SHP77 (cell line): ENCODE data around the gene PROCR.
"Not testable (repeated sequence)": the region's sequence is repeated elsewhere in the genome, so short reads cannot be mapped to it uniquely, and the experiment has no call there.

Experiments used
- DNase-seq, 2 experiments: peaks; one replicate each; lab custom pipeline; 2025; lab: John Stamatoyannopoulos, UW

Gene PROCR

GRCh38 chr20:35171753-35172433 is at the start of gene PROCR:
Gene PROCR, plus strand, starts transcription at chr20:35172072. Its CDS starts 83 bp downstream, at chr20:35172155.
- no peak for DNase-seq

GRCh38 chr20:35122756-35123405 is 49.0 kb upstream of the PROCR start:
- no peak for DNase-seq

- no peak for DNase-seq
Observed at GRCh38 chr20:35125753-35126152, 46.1 kb upstream of the PROCR start.

- no peak for DNase-seq
Observed at GRCh38 chr20:35129647-35130069, 42.2 kb upstream of the PROCR start.

- no peak for DNase-seq
Observed at GRCh38 chr20:35131934-35132333, 39.9 kb upstream of the PROCR start.

GRCh38 chr20:35133031-35133430 is 38.8 kb upstream of the PROCR start:
- DNase-seq, result no peak

GRCh38 chr20:35133735-35134134 is 38.1 kb upstream of the PROCR start:
- no peak for DNase-seq

- DNase-seq, result no peak
Observed at GRCh38 chr20:35134472-35134871, 37.4 kb upstream of the PROCR start.

- DNase-seq, result no peak
Observed at GRCh38 chr20:35134880-35135279, 37.0 kb upstream of the PROCR start.

GRCh38 chr20:35135867-35136586 is 35.8 kb upstream of the PROCR start:
- no peak for DNase-seq

- no peak for DNase-seq
Observed at GRCh38 chr20:35144694-35145093, 27.2 kb upstream of the PROCR start.

GRCh38 chr20:35145141-35145564 is 26.7 kb upstream of the PROCR start:
- DNase-seq, result peak; percentile 2 to 34

GRCh38 chr20:35146299-35146919 is 25.5 kb upstream of the PROCR start:
- DNase-seq, result peak in 1 of 2 experiments; percentile 15

GRCh38 chr20:35146920-35147574 is 24.8 kb upstream of the PROCR start, which contains the start of gene EDEM2:
Gene EDEM2, minus strand, starts transcription at chr20:35147336. Its CDS starts 78 bp downstream, at chr20:35147258.
- peak; percentile 88 to 91 for DNase-seq

- DNase-seq, result not testable (repeated sequence)
Observed at GRCh38 chr20:35147575-35148071, 24.2 kb upstream of the PROCR start.

- no peak for DNase-seq
Observed at GRCh38 chr20:35150846-35151579, 20.9 kb upstream of the PROCR start.

- no peak for DNase-seq
Observed at GRCh38 chr20:35151736-35152135, 20.1 kb upstream of the PROCR start.

- no peak for DNase-seq
Observed at GRCh38 chr20:35155936-35156335, 15.9 kb upstream of the PROCR start.

- no peak for DNase-seq
Observed at GRCh38 chr20:35156978-35157377, 14.9 kb upstream of the PROCR start.

- DNase-seq, result not testable (repeated sequence)
Observed at GRCh38 chr20:35160341-35160740, 11.5 kb upstream of the PROCR start.

- not testable (repeated sequence) for DNase-seq
Observed at GRCh38 chr20:35164531-35164930, 7.3 kb upstream of the PROCR start.
